ENCODE measurements around the gene MAPK10.

DNA sequence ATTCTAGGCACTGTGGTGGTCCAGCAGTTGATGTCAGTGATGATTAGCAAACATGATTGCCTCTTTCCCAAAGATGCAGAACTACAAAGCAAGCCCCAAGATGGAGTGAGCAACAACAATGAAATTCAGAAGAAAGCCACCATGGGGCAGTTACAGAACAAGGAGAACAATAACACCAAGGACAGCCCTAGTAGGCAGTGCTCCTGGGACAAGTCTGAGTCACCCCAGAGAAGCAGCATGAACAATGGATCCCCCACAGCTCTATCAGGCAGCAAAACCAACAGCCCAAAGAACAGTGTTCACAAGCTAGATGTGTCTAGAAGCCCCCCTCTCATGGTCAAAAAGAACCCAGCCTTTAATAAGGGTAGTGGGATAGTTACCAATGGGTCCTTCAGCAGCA is 365.3 kb downstream of the MAPK10 start:
- TF ChIP-seq EZH2phosphoT487 (IDR thresholded peaks at IDR 0.05; ENCODE audit: borderline replicate concordance, low read depth, low read length) = no peak
- TF ChIP-seq, protein P1, sequence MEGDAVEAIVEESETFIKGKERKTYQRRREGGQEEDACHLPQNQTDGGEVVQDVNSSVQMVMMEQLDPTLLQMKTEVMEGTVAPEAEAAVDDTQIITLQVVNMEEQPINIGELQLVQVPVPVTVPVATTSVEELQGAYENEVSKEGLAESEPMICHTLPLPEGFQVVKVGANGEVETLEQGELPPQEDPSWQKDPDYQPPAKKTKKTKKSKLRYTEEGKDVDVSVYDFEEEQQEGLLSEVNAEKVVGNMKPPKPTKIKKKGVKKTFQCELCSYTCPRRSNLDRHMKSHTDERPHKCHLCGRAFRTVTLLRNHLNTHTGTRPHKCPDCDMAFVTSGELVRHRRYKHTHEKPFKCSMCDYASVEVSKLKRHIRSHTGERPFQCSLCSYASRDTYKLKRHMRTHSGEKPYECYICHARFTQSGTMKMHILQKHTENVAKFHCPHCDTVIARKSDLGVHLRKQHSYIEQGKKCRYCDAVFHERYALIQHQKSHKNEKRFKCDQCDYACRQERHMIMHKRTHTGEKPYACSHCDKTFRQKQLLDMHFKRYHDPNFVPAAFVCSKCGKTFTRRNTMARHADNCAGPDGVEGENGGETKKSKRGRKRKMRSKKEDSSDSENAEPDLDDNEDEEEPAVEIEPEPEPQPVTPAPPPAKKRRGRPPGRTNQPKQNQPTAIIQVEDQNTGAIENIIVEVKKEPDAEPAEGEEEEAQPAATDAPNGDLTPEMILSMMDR (conservative IDR thresholded peaks at IDR 0.05; ENCODE audit: low read length) = no peak
